GM19099 (cell line): ENCODE results near the gene PDE6A.

ENCODE experiments used
- POLR2A ChIP-seq: IDR thresholded peaks from 3 replicates; pipeline ENCODE4 v1.6.1; 2011; ENCODE audit warnings: low read depth; ENCODE audit not compliant: insufficient read length; ENCODE audit errors: extremely low read depth

PDE6A gene

DNA sequence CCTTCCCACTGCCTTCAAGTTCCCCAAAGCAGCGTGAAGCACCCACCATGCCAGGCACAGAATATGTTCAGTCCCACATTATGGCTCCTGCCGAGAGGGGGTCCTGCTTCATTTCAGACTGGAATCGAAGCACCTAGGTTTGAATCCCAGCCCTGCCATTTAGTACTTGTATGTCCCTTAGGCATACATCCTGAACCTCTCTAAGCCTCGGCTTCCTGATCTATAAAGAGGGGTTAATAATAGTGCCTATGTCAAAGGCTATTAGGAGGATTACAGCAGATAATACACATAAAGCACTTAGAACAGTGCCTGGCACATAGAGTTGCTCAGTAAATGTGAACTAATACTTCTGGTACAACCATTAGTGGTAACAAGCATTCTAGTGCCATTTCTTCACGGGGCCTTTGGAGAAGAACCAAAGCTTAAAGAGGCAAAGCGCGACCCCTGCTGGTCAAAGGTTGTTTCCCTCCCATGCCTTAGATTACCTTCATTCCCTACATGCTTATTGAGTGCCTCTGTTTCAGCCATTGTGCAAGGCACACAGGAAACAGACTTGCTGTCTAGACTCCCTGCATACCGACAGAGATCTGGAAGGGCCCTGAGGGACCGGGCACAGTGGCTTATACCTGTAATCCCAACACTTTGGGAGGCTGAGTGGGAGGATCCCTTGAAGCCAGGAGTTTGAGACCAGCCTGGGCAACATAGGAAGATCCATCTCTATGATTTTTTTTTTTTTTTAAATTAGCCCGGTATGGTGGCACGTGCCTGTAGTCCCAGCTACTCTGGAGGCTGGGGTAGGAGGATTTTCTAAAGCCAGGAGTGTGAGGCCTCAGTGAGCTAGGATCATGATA is 116.2 kb downstream of the PDE6A start:
- no peak for TF ChIP-seq POLR2A

DNA sequence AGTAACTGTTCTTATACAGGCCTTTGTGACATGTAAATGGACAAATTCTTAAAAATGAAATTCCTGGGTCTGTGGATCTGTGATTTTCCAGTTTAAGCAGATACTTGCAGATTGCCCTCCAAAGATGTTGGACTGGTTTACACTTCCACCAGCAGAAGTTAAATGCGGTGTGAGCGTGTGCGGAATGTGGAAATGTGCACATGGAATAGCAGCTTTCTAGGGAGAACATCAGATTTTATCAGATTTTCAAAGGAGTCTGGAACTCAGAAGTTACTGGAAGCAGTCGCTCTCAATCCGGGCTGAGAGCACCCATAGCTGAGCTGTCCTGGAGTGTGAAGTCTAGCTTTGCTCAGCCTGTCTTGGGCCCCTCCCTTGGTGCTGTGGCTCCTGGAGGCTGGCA is 117.0 kb downstream of the PDE6A start:
- TF ChIP-seq POLR2A: no peak

DNA sequence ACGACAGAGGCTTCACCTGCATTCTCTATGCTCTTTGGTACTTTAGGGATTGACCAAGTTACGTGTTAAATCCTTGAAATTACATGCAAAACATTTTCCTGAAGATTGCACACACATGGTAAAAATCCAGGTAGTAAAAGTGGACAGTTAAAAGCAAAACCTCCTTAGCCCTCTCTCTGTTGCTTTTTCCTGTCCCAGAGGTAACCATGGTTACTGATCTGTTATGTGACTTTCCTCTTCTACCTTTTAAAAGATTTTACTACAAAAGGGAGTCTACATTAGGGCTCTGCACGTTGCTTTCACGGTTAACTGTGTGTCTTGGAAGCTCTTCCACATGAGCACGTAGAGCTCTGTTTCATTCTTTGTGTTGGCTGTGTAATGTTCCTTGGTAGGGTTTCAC is 117.5 kb downstream of the PDE6A start:
- no peak for TF ChIP-seq POLR2A

DNA sequence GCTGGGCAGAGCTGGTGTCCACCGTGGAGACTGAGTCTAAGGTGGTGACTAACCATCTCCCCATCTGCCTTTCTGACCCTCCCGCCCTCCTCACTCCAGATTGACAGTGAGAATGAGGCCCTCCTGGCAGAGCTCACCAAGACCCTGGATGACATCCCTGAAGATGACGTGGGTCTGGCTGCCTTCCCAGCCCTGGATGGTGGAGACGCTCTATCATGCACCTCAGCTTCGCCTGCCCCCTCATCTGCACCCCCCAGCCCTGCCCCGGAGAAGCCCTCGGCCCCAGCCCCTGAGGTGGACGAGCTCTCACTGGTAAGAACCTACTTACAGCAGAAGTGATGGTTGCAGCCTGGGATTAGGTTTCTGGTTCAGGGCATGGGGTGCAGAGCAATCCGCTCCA is 118.0 kb downstream of the PDE6A start:
- TF ChIP-seq POLR2A: no peak

DNA sequence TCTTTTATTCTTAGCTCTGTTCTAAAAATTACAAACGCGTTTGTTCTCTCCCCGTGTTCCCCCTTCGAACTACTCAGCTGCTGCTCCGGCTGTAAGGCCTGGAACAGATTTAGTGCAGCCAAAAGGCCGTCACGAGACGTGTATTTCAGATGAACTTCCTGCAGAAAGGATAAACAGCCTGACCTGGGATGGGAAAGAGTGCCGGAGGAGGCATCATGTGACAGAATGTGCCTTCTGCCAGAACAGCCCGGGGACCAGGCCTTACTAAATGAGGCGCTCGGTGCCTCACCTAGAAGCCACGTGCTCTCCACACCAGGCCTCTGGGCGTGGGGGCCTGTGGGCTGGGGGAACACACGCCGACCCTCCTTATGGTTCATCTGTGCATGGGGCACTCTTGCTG is 119.7 kb downstream of the PDE6A start:
- no peak for TF ChIP-seq POLR2A

DNA sequence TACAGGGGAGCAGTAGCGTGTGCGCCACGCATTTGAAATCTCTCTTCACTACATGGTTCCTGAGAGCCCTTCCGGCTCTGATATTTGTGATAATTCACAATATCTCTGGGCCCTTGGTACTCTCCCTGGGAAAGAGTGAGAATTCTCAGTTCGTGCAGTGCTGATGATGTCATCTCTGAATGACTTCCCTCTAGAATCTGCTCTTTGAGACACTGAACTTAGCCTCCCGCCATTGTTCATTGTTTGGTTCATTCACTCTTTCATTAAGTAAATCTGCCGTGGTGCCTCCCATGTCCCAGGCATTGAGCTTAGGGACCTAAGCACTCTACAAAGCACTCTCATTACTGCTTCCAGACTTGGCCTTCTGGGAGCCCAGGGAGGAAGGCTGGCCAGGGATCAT is 120.5 kb downstream of the PDE6A start:
- TF ChIP-seq POLR2A: no peak

DNA sequence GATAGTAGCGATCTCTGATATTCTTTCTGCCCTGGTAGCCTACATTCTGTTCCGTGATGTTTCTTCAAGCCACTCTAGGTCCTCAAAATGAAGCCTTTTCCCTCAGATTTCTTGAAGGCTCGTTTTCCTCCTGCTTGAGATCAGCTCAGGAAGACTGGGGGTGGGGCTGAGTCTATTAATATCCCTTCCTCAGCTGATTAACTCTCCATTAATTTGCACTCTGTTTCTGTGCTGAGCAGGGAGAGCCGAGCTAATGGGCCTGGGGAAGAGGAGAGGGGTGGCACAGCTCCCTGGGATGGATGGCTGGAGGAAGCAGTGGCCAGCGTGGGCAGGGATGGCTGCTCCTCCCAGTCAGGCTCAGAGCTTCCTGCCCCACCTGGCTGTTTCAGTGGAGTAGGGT is 121.2 kb downstream of the PDE6A start:
- TF ChIP-seq POLR2A: no peak

DNA sequence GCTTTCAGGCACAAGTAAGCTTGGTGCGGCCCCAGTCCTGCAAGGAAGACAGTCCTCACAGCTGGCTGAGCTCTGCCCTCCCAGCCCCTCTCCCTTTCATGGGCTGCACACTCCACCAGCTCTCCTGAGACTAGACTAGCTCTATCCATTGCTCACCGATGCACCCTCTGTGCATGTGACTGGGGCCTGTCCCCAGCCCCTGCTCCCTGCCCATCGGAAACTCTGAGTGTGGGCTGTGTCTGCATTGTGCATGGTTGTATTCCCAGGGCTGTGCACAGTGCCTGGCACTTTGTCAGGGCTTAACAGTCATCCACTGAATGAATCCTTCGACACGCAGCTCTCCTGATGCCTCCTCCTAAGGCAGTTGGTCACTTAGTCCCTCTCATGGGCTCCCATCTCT is 122.3 kb downstream of the PDE6A start:
- TF ChIP-seq POLR2A: no peak

DNA sequence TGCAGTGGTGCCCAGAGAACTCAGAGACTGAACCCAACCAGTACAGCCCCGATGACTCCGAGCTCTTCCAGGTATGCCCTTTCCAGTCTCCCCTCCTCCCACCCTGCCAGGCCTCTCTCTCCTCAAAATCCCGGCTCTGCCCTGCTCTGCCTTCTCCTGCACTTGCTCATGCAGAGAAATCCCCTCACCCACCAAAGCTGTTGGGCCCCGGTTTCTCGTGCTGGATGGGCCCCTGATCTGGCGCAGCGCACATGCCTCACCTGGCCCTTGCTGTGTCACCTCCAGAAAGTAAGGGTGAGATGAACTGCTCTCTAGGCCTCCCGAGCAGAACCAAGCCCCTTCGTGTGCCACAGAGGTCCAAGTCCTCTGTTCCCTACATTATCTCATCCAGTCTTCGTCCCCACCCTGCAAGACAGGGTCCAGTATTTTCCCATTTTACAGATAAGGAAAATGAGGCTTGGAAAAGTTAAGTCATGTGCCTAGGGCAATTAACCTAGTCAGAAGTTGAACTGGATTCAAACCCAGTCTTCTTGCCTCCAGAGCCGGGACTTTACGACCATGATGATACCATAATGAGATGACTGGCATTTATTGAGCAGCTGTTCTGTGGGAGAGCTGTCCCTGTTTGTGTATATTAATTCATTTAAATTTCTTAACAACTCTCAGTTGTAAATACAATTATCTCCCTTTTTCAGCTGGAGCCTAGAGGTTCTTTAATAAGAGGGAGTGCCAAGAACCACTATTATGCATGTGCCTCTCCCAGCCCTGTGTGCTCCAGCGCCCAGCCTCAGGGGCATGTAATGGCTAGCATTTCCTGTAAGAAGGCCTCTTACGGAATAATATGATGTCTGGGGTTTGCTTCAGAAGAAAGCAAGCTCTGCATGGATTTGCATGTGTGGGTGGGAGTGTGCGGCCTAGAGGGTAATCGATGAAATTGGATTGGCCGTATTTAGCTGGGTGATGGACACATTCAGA is 123.8 kb downstream of the PDE6A start:
- no peak for TF ChIP-seq POLR2A

DNA sequence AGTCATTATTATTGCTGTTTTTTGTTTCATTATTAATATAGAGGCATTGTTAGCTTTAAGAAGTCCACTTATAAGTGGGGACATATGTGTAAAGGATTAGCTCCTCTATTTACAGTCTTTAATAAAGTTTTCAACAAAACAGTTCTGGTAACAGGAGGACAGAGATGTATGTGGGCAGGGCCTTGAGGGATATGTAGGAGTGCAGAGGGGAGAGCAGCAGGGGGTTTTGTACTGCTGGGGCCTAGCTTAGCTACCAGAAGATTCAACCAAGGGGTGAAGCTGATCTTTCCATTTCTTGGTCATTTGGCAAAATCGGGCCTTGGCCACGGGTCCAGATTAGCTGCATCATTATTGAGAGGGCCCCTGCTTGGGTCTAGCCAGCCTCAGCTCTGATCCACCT is 124.6 kb downstream of the PDE6A start:
- no peak for TF ChIP-seq POLR2A

DNA sequence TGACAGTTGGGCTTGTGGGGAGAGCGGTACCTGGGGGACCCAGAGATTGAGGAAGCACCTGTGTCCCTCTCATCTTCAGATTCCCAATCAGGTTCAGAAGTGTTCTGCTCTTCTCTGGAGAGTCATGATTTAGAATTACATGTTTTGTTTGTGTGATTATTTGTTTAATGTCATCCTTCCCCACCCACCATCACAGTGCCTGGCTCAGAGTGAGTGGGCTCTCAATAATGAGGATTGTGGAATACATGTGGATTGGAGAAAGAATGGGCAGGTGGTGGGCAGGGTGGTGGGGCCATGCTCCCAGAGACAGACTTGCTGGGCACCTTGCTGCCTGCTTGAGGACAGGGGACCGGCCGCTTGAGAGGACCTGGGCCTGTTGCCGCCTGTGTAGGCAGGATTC is 126.5 kb downstream of the PDE6A start:
- TF ChIP-seq POLR2A: no peak

DNA sequence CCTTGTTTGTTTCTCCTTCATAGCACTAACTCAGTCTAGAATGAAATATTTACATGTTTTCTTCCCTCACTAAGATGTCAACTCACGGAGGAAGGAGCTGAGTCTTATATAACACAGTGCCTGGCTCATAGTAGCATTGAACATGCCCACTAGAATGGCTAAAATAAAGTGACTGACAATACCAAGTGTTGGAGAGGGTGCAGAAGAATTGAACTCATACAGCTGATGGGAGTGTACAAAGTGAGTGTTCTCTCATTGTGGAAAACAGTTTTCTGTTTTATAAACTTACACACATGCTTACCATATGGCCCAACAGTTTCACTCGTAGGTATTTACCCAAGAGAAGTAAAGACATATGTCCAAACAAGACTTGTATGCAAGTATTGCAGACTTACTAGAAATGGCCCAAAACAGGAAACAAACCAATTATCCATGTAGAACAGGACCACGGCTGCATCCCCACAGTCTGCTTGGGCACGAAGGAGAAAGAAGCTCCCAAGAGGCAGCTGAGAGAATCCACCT is 127.0 kb downstream of the PDE6A start:
- no peak for TF ChIP-seq POLR2A

DNA sequence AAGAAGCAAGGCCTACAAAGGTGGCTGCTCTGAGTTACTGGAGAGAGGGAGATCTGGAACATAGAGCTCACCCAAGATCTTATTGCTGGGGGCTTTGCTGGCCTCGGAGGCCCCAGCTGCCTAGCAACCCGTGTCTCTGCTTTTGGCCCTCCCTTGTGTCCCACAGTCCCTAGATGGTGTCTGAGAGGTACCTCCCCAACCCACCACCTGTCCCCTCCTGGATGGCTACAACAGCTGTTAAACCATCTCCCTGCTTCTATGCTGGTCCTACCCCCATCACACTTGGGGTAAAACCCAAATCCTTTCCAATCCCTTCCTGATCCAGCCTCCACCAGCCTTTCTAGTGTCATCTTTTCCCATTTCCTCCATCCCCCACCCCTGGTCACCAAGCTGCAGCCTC is 127.9 kb downstream of the PDE6A start:
- TF ChIP-seq POLR2A: no peak

DNA sequence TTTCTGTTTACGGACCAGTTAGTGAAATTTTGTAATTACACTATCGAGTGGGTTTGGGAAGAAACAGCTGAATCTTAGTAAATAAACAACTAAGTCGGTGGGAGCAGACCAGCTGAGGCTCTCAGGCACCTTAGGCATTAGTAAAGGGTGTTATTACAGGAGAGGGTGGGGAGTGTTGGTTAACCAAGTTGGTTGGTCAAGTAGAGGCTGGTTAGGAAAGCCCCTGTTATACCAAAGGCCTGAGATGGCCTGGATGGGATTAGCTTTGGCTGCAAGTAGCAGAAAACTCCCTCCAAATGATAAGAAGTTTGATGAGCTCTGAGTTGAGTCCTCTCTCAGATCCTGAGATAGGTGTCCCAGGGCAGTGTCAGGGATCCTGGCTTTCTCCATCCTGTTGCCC is 133.1 kb downstream of the PDE6A start:
- TF ChIP-seq POLR2A: no peak

DNA sequence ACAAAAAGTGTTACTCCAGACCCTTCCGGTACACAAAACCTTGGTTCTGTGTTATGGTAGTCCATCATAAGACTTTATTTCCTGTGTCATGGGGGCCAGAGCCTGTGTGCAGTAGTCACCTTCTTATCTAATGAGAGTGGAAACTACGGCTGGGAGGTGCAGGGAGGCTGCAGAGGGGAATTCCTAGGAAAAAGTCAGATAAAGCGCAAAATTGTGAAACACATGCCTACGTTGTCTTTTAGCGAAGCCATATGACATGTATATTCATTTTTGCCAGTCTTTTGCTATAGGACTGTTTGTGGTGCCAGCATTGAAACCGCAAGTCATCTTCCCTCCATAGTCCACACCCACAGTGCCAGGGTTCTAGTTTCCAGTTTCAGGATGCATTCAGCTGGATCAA is 133.7 kb downstream of the PDE6A start:
- TF ChIP-seq POLR2A: no peak
